GM23338 (cell line): ENCODE measurements around the gene PXMP2. TPM values are rescaled to one million over a fixed set of nuclear protein-coding genes. Genes with fewer than 3 reads are reported as not detected.

Experiments used
- ATAC-seq: fragments of 200-7000 bp; cut with Tn5 transposase; 3 replicates; pipeline ENCODE4 v1.9.1; 2020
- DNase-seq: peaks from one replicate; pipeline ENCODE4 v3.0.0-alpha.2; 2015; ENCODE audit warnings: low spot score
- H2AFZ ChIP-seq: fragments of 200-600 bp; sonication (generic); 2 replicates; pipeline ENCODE4 v1.8.0; 2016; ENCODE audit warnings: antibody characterized with exemption, mild to moderate bottlenecking, moderate library complexity
- H3F3A ChIP-seq: fragments of 200-600 bp; sonication (generic); replicated peaks from 2 replicates; pipeline ENCODE4 v1.8.0; 2017; ENCODE audit warnings: antibody characterized with exemption, mixed run types, low read depth
- H3K27ac ChIP-seq: fragments of 200-600 bp; sonication (generic); 2 replicates; pipeline ENCODE4 v1.6.1; 2016; ENCODE audit warnings: low read depth
- H3K27me3 ChIP-seq: fragments of 200-600 bp; sonication (generic); 2 replicates; pipeline ENCODE4 v1.8.0; 2016; ENCODE audit warnings: mild to moderate bottlenecking, mixed run types, moderate library complexity; ENCODE audit not compliant: insufficient read depth
- H3K36me3 ChIP-seq: fragments of 200-600 bp; sonication (generic); 2 replicates; pipeline ENCODE4 v1.8.0; 2016; ENCODE audit warnings: mild to moderate bottlenecking; ENCODE audit not compliant: insufficient read depth
- H3K4me1 ChIP-seq: fragments of 200-600 bp; sonication (generic); 2 replicates; pipeline ENCODE4 v1.8.0; 2016; ENCODE audit warnings: mild to moderate bottlenecking, moderate library complexity; ENCODE audit not compliant: insufficient read depth
- H3K4me2 ChIP-seq: fragments of 200-600 bp; sonication (generic); 2 replicates; pipeline ENCODE4 v1.7.1; 2017; ENCODE audit warnings: mixed run types
- H3K4me3 ChIP-seq: fragments of 200-600 bp; sonication (generic); 2 replicates; pipeline ENCODE4 v1.6.1; 2016; ENCODE audit warnings: mixed run types
- H3K79me2 ChIP-seq: fragments of 200-600 bp; sonication (generic); replicated peaks from 2 replicates; pipeline ENCODE4 v1.8.0; 2017; ENCODE audit warnings: mild to moderate bottlenecking; ENCODE audit not compliant: insufficient read depth
- H3K9me2 ChIP-seq: fragments of 200-600 bp; sonication (generic); 2 replicates; pipeline ENCODE4 v1.8.0; 2017; ENCODE audit not compliant: insufficient read depth
- H4K20me1 ChIP-seq: fragments of 200-600 bp; sonication (generic); replicated peaks from 2 replicates; pipeline ENCODE4 v1.8.0; 2017; ENCODE audit warnings: mild to moderate bottlenecking; ENCODE audit not compliant: insufficient read depth
- H3K27ac Mint-ChIP-seq: 2 replicates; pipeline ENCODE4 v1.8.0; 2020; ENCODE audit warnings: inconsistent platforms, mild to moderate bottlenecking, moderate library complexity, mixed read lengths
- H3K27me3 Mint-ChIP-seq: 3 replicates; pipeline ENCODE4 v1.8.0; 2022; ENCODE audit warnings: low read depth, mild to moderate bottlenecking, moderate library complexity, mixed read lengths, inconsistent platforms; ENCODE audit not compliant: insufficient read depth, poor library complexity
- H3K36me3 Mint-ChIP-seq: 3 replicates; pipeline ENCODE4 v1.8.0; 2021; ENCODE audit warnings: low read depth, mild to moderate bottlenecking, inconsistent platforms, moderate library complexity, mixed read lengths
- H3K4me1 Mint-ChIP-seq: 3 replicates; pipeline ENCODE4 v1.8.0; 2020; ENCODE audit warnings: mild to moderate bottlenecking, inconsistent platforms, mixed read lengths
- H3K4me3 Mint-ChIP-seq: 3 replicates; pipeline ENCODE4 v1.8.0; 2021; ENCODE audit warnings: moderate library complexity, mild to moderate bottlenecking, inconsistent platforms, mixed read lengths
- H3K9me3 Mint-ChIP-seq: 3 replicates; pipeline ENCODE4 v1.8.0; 2020; ENCODE audit warnings: moderate library complexity, mild to moderate bottlenecking, inconsistent platforms, mixed read lengths
- EZH2phosphoT487 ChIP-seq: fragments of 200-600 bp; sonication (generic); IDR thresholded peaks from one replicate; pipeline ENCODE4 v1.8.1; 2018; ENCODE audit warnings: antibody characterized with exemption; ENCODE audit not compliant: unreplicated experiment
- NANOG ChIP-seq: IDR thresholded peaks from 2 replicates; pipeline ENCODE4 v1.6.1; 2016; ENCODE audit warnings: antibody characterized with exemption, borderline replicate concordance
- POLR2AphosphoS5 ChIP-seq: IDR thresholded peaks from 2 replicates; pipeline ENCODE4 v1.6.1; 2016; ENCODE audit warnings: antibody characterized with exemption, low read depth
- STAT1 ChIP-seq: IDR thresholded peaks from one replicate; pipeline ENCODE4 v1.6.1; 2016; ENCODE audit warnings: antibody characterized with exemption; ENCODE audit not compliant: unreplicated experiment
- ZNF114 ChIP-seq: fragments of 250-450 bp; sonication (Bioruptor Pico); IDR thresholded peaks from 2 replicates; pipeline ENCODE4 v1.5.0; 2020; ENCODE audit warnings: mild to moderate bottlenecking, moderate library complexity
- ZNF331 ChIP-seq: fragments of 250-450 bp; sonication (Bioruptor Pico); IDR thresholded peaks from 2 replicates; pipeline ENCODE4 v1.5.0; 2020; ENCODE audit warnings: low read depth, mild to moderate bottlenecking, moderate library complexity
- polyA plus RNA-seq: library from polyadenylated mRNA; unstranded; fragments of >200 nt; fragmentation: Nextera tagmentation; extraction: Ambion mirVana; gene quantifications from 2 replicates; pipeline ENCODE4 v1.2.1, GENCODE V29; 2016
- total RNA-seq: library from RNA; depleted of rRNA; stranded (reverse); fragments of >200 nt; shearing (Covaris generic); gene quantifications from 2 replicates; pipeline ENCODE4 v1.2.3, GENCODE V29; 2014
- TF ChIP-seq, protein P1 (sequence below): IDR thresholded peaks from 2 replicates; pipeline ENCODE4 v1.6.1; 2016; ENCODE audit warnings: antibody characterized with exemption
- TF ChIP-seq, protein P2 (sequence below), 2 experiments: fragments of 200-600 bp in 1 of 2; sonication (generic) in 1 of 2; conservative IDR thresholded peaks; 2 replicates each; pipeline versions ENCODE4 v1.5.1 to v1.6.1; 2016 to 2017; ENCODE audit warnings: antibody characterized with exemption in 2 of 2, low read depth in 2 of 2, mild to moderate bottlenecking in 2 of 2, moderate library complexity in 1 of 2
- TF ChIP-seq, protein P3 (sequence below): IDR thresholded peaks from one replicate; pipeline ENCODE4 v1.6.1; 2018; ENCODE audit warnings: antibody characterized with exemption; ENCODE audit not compliant: unreplicated experiment
- TF ChIP-seq, protein P4 (sequence below): fragments of 250-450 bp; sonication (Bioruptor Pico); IDR thresholded peaks from 2 replicates; pipeline ENCODE4 v1.5.0; 2020; ENCODE audit warnings: mild to moderate bottlenecking, moderate library complexity

PXMP2 gene
- total and polyA plus RNA-seq, 2 experiments from 2014 or later = 17.3 to 19.7 TPM

DNA sequence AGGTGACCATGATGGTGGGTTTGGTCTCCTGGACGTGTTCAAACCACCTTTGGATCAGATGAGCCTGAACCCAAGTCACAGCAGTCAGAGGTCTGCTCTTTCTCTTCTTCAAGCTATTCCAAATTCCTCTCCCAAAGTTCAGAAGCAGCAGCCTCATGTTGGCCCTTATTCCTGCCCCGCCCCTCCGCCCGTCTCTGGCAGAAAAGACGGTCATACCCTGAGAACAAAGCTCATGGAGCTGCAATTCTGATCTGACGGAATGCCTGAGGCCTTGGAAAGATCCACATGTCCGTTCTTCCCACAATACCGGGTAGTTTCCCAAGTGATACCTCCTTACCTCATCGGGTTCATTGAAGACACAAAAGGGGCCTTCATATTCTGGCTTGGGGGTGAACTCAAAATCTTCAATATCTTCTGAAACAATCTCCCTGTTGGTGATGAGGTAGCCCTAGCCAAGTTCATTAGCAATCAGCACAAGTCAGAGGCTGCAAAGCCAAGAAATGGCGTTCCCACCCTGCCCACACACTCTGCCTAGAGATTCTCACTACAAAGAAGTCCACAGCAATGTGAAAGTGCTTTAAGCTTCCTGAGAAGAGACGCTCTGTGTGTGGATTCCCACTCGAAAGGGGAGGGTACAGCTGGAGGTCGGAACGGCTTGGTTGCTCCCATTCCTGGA lies 11.5 kb upstream of the PXMP2 start (continued):
- TF ChIP-seq POLR2AphosphoS5 (no peak), ZNF331 (CRISPR knock-in tag) (no peak)
- TF ChIP-seq, protein P1, sequence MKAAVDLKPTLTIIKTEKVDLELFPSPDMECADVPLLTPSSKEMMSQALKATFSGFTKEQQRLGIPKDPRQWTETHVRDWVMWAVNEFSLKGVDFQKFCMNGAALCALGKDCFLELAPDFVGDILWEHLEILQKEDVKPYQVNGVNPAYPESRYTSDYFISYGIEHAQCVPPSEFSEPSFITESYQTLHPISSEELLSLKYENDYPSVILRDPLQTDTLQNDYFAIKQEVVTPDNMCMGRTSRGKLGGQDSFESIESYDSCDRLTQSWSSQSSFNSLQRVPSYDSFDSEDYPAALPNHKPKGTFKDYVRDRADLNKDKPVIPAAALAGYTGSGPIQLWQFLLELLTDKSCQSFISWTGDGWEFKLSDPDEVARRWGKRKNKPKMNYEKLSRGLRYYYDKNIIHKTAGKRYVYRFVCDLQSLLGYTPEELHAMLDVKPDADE = no peak

DNA sequence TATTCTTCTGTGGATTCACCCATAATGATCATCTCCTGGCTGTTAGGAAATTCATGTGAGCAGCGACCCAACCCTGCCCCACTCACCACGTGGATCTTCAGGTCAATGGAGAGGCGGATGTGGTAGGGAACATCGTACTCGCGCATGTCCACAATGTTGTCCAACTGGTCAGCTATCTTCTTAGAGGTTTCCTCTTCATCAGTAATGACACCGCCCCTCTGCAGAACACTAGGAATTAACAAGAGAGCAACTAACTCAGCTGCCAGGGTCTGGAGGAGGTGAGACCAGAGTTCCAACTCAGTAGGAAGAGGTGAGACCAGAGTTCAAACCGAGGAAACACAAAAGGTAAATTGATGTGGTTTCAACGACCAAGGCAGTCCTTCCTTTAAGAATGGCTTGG lies 9.9 kb upstream of the PXMP2 start:
- Histone ChIP-seq H4K20me1 (peaks cover 50% of the 10 kb centered on the region), H3K79me2 (peaks cover 44% of the 10 kb centered on the region), H3K9me2 (no peaks in the 10 kb centered on the region), H3K27ac (no peak overlapping the region), H2AFZ (no peak overlapping the region), H3K4me3 (no peak overlapping the region), H3K4me2 (no peak overlapping the region), H3F3A (no peaks in the 10 kb centered on the region), H3K27me3 (no peaks in the 10 kb centered on the region), H3K4me1 (no peaks in the 10 kb centered on the region), H3K36me3 (peaks cover 21% of the 10 kb centered on the region)
- H3K4me1 Mint-ChIP-seq = no peaks in the 10 kb centered on the region; the same call in 2 of the 3 replicates
- no peak overlapping the region for H3K4me3 Mint-ChIP-seq
- no peak for DNase-seq
- no peaks in the 10 kb centered on the region for H3K9me3 Mint-ChIP-seq
- H3K36me3 Mint-ChIP-seq = peaks cover 79% of the 10 kb centered on the region
- no peak overlapping the region for H3K27ac Mint-ChIP-seq
- no peak for ATAC-seq
- peaks cover 1% of the 10 kb centered on the region for H3K27me3 Mint-ChIP-seq
- no peak for TF ChIP-seq STAT1
- TF ChIP-seq, protein P2, sequence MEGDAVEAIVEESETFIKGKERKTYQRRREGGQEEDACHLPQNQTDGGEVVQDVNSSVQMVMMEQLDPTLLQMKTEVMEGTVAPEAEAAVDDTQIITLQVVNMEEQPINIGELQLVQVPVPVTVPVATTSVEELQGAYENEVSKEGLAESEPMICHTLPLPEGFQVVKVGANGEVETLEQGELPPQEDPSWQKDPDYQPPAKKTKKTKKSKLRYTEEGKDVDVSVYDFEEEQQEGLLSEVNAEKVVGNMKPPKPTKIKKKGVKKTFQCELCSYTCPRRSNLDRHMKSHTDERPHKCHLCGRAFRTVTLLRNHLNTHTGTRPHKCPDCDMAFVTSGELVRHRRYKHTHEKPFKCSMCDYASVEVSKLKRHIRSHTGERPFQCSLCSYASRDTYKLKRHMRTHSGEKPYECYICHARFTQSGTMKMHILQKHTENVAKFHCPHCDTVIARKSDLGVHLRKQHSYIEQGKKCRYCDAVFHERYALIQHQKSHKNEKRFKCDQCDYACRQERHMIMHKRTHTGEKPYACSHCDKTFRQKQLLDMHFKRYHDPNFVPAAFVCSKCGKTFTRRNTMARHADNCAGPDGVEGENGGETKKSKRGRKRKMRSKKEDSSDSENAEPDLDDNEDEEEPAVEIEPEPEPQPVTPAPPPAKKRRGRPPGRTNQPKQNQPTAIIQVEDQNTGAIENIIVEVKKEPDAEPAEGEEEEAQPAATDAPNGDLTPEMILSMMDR (conservative IDR thresholded peaks at IDR 0.05; ENCODE audit: low read depth in 2 of 2) = no peak
- TF ChIP-seq, protein P3, sequence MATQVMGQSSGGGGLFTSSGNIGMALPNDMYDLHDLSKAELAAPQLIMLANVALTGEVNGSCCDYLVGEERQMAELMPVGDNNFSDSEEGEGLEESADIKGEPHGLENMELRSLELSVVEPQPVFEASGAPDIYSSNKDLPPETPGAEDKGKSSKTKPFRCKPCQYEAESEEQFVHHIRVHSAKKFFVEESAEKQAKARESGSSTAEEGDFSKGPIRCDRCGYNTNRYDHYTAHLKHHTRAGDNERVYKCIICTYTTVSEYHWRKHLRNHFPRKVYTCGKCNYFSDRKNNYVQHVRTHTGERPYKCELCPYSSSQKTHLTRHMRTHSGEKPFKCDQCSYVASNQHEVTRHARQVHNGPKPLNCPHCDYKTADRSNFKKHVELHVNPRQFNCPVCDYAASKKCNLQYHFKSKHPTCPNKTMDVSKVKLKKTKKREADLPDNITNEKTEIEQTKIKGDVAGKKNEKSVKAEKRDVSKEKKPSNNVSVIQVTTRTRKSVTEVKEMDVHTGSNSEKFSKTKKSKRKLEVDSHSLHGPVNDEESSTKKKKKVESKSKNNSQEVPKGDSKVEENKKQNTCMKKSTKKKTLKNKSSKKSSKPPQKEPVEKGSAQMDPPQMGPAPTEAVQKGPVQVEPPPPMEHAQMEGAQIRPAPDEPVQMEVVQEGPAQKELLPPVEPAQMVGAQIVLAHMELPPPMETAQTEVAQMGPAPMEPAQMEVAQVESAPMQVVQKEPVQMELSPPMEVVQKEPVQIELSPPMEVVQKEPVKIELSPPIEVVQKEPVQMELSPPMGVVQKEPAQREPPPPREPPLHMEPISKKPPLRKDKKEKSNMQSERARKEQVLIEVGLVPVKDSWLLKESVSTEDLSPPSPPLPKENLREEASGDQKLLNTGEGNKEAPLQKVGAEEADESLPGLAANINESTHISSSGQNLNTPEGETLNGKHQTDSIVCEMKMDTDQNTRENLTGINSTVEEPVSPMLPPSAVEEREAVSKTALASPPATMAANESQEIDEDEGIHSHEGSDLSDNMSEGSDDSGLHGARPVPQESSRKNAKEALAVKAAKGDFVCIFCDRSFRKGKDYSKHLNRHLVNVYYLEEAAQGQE = no peak
- TF ChIP-seq NANOG = no peak
- TF ChIP-seq, protein P4, sequence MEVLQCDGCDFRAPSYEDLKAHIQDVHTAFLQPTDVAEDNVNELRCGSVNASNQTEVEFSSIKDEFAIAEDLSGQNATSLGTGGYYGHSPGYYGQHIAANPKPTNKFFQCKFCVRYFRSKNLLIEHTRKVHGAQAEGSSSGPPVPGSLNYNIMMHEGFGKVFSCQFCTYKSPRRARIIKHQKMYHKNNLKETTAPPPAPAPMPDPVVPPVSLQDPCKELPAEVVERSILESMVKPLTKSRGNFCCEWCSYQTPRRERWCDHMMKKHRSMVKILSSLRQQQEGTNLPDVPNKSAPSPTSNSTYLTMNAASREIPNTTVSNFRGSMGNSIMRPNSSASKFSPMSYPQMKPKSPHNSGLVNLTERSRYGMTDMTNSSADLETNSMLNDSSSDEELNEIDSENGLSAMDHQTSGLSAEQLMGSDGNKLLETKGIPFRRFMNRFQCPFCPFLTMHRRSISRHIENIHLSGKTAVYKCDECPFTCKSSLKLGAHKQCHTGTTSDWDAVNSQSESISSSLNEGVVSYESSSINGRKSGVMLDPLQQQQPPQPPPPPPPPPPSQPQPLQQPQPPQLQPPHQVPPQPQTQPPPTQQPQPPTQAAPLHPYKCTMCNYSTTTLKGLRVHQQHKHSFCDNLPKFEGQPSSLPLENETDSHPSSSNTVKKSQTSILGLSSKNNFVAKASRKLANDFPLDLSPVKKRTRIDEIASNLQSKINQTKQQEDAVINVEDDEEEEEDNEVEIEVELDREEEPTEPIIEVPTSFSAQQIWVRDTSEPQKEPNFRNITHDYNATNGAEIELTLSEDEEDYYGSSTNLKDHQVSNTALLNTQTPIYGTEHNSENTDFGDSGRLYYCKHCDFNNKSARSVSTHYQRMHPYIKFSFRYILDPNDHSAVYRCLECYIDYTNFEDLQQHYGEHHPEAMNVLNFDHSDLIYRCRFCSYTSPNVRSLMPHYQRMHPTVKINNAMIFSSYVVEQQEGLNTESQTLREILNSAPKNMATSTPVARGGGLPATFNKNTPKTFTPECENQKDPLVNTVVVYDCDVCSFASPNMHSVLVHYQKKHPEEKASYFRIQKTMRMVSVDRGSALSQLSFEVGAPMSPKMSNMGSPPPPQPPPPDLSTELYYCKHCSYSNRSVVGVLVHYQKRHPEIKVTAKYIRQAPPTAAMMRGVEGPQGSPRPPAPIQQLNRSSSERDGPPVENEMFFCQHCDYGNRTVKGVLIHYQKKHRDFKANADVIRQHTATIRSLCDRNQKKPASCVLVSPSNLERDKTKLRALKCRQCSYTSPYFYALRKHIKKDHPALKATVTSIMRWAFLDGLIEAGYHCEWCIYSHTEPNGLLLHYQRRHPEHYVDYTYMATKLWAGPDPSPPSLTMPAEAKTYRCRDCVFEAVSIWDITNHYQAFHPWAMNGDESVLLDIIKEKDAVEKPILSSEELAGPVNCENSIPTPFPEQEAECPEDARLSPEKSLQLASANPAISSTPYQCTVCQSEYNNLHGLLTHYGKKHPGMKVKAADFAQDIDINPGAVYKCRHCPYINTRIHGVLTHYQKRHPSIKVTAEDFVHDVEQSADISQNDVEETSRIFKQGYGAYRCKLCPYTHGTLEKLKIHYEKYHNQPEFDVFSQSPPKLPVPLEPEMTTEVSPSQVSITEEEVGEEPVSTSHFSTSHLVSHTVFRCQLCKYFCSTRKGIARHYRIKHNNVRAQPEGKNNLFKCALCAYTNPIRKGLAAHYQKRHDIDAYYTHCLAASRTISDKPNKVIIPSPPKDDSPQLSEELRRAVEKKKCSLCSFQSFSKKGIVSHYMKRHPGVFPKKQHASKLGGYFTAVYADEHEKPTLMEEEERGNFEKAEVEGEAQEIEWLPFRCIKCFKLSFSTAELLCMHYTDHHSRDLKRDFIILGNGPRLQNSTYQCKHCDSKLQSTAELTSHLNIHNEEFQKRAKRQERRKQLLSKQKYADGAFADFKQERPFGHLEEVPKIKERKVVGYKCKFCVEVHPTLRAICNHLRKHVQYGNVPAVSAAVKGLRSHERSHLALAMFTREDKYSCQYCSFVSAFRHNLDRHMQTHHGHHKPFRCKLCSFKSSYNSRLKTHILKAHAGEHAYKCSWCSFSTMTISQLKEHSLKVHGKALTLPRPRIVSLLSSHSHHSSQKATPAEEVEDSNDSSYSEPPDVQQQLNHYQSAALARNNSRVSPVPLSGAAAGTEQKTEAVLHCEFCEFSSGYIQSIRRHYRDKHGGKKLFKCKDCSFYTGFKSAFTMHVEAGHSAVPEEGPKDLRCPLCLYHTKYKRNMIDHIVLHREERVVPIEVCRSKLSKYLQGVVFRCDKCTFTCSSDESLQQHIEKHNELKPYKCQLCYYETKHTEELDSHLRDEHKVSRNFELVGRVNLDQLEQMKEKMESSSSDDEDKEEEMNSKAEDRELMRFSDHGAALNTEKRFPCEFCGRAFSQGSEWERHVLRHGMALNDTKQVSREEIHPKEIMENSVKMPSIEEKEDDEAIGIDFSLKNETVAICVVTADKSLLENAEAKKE = no peak
- no peak for TF ChIP-seq ZNF331 (CRISPR knock-in tag)
- TF ChIP-seq ZNF114 (CRISPR knock-in tag) = no peak
- TF ChIP-seq, protein P1 = no peak
- TF ChIP-seq POLR2AphosphoS5 = no peak
- no peak for TF ChIP-seq EZH2phosphoT487
